GM21786 (cell line): ENCODE data around the gene B3GNT3.

Source experiments
- ATAC-seq: cut with Tn5 transposase; IDR thresholded peaks from one replicate; pipeline ENCODE4 v1.9.1; 2021; ENCODE audit not compliant: unreplicated experiment

The B3GNT3 gene, protein sequence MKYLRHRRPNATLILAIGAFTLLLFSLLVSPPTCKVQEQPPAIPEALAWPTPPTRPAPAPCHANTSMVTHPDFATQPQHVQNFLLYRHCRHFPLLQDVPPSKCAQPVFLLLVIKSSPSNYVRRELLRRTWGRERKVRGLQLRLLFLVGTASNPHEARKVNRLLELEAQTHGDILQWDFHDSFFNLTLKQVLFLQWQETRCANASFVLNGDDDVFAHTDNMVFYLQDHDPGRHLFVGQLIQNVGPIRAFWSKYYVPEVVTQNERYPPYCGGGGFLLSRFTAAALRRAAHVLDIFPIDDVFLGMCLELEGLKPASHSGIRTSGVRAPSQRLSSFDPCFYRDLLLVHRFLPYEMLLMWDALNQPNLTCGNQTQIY

DNA sequence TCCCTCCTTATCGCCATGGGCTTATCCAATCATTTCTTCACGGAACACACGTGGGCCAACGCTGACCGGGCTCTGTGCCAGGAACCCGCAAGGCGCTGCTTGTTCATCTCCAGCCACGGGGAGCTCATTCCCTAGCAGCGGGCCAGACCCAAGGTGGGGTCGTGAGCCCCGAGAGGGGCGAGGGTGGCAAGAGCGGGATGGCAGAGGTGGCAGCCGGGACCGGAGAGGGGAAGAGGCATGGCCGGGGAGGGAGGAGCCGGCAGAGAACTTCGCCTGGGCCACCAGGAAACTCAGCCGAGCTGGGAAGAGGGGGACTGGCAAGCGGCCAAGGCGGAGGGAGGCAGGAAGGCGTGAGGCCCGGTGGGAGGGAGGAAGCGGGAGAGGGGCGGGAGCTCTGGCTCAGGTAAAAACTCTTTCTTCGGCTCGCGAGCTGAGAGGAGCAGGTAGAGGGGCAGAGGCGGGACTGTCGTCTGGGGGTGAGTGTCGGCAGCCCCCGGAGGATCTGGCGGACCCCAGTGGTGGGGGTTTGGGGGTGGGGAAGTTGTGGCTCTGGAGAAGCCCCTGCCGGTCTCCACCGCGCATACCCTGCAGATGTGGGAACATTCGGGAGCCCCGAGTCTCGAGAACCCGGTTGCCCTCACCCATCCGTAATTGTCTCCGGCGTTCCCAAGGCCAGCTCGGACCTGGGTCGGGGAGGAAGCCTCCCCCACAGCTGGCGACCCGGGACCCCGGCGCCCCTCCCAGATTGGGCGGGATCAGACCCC lies at the start of gene B3GNT3:
TSS of gene B3GNT3 (plus strand) at position 408 of the 764 bp plus-strand sequence. CDS start 12,670 bp downstream, outside the sequence.
- ATAC-seq, result no peak

- ATAC-seq, result peak; percentile 67
Observed at GRCh38 chr19:17747205-17748098, 47.5 kb upstream of the B3GNT3 start.

DNA sequence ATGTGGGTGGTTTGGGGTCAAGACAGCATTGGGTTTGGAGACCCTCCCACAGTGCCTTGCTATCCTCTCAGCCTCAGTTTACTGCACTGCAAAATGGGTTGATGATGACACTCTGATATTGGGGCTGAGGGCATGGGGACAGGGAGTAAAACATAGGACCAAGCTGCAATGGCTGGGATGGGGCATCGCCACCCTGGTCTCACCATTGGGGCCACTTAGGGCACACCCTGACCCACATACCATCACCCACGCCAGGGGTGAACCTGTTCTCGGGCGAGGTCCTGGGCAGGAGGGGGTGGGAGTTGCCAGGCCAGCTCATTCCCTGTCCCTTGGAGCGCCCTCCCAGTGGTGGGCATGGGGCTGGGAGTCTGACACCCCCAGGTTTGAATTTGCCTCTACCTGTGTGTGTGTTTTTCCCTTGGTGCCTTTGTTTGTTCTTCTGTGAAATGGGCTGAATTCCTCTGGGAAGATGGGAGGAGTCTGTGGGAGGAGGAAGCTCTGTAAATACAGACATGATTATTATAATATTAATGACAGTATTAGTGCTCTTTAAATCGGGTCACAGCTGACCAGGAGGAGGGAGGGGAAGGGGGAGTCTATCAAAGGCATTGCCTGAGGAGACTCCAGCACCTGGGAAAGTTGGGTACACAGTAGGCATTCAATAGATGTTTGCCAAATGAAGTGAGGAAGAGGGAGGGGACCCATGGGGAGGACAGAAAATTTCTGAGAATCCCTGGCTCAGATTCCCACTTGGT lies 45.9 kb upstream of the B3GNT3 start:
- no peak for ATAC-seq

- no peak for ATAC-seq
Observed at GRCh38 chr19:17749912-17750317, 45.0 kb upstream of the B3GNT3 start.

- peak; percentile 26 for ATAC-seq
Observed at GRCh38 chr19:17751103-17751911, 43.6 kb upstream of the B3GNT3 start, which contains the start of gene FCHO1. Gene FCHO1 (plus strand): TSS chr19:17751477. CDS start chr19:17755165, 3,688 bp downstream.

- no peak for ATAC-seq
Observed at GRCh38 chr19:17751912-17752273, 43.0 kb upstream of the B3GNT3 start.

DNA sequence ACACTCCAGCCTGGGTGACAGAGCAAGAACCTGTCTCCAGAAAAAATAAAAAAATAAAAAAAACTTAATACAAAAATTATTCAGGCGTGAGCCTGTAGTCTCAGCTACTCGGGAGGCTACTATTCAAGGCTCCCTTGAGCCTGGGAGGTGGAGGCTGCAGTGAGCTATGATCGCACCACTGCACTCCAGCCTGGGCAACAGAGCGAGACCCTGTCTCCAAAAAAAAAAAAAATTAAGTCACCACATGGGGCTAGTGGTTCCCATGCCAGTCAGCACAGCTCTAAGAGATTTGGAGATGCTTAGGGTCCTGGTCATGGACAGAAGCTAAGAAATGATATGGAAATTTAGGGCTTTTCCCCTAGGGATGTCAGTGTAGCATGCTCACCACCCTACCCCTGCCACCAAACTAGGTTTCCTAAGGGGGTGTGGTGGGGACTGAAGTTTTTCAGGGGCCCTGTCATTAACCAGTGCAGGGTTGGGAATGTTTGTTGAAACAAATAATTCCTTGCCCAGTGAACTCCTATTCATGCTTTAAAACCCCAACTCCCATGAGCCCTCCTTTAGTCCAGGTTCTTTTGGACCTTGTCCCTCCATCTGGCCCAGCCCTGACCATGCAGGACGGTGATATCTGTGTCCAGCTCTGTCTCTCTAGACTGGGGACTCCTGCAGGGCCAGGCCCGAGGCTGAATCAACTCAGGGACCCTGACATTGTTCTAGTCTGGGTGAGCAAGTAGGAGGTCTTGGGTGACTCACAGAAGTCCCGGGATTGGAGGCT lies 41.9 kb upstream of the B3GNT3 start:
- no peak for ATAC-seq

- ATAC-seq, result no peak
Observed at GRCh38 chr19:17753976-17754375, 41.0 kb upstream of the B3GNT3 start.

DNA sequence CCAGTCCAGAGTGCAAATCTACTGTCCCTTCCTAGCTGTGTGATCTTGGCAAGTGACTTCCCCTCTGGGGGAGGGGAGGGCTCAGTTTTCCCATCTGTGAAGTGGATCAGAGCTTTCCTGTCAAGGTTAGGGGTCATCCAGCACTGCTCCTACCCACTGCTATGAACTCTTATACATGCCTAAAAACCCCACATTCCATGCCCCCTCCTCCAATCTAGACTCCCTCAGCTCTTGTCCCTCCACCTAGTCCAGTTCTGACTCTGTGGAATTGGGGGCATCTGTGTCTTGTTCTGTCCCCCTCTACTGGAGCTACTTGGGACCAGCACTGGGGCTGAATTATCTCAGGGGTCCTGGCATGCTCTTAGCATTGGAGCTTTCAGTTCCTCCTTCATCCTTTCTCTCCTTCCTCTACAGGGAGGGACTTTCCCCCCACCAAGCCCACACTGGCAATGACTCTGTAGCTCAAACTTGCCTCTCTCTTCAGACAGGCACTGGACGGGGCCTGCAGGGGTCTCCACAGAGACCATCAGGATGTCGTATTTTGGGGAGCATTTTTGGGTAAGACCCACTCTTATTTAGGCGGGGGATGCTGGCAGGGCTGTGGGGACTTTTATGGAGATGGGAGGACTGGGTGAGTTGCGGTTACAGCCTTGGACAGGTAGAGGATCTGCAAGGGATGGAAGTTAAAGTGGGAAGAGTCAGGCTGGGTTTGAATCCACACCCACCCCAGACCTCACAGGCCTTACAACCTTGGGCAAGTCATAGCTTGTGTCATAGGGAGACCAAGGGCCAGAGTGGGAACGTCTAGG lies 40.1 kb upstream of the B3GNT3 start:
- peak; percentile 48 for ATAC-seq

DNA sequence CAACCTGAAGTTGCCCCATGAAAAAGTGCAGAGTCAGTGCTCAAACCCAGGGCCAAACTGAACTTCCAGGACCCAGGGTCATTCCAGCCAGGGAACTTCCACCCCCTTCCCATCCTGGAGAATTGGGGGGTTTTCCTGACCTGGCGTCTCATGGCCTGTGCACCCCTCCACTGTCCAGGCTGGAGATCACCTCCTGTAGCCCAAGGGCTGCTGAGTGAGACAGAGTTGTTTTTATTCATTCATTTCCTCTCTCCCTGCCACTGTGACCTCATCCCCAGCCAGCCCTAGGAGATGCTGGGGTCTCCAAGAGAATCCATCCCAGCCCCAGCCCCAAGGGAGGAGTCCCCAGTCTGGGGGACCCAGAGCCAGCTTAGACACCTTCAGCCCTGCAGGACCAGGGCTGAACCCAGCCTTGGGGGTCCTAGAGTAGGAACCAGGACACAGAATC lies 39.5 kb upstream of the B3GNT3 start:
- no peak for ATAC-seq

DNA sequence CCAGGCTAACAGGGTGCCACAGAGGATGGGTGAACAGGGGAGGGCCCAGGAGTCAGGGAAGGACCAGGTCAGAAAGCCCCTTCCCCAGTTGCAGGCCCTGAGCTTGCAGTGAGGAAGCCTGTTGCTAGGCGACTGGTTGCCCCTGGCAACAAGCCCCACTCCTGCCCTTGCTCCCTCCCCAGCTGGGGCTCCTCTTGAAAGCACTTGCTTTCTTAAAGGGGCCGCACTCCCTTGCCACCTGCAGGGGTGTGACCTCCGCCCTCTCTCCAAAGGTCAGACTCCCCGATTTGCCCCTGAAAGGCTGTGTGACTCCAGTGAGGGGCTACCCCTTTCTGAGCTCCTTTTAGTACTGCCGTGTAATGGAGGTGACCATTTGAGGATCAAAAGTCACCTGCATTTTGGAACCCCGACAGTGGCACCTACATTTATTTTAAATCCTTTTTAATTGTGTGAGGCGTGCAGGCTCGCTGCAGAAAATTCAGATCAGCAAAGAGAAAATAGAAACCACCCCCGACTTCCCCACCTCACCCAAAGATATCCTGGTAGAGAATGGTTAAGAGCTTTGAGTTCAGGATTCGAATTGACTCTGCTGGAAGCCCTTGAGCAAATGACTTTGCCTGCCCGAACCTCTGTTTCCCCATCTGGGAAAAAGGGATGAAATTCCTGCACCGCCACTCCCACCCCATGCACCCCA lies 38.8 kb upstream of the B3GNT3 start:
- ATAC-seq, result no peak

DNA sequence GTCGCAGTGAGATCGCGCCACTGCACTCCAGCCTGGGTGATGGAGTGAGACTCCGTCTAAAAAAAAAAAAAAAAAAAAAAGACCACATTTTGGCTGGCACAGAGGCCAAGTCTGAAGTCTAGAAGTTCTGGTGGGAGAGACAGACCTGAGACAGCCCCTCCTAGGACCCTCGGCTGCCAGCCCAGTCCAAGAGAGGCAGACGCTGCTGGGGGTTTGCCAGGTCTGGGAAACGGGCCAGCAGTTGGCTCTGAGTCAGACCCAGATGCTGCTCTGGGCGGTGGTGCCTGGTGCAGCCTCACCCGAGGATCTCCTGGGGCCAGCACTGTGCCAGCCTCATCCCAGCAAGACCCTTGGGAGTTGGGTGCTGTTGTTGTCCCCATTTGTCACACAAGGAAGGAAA lies 37.8 kb upstream of the B3GNT3 start:
- ATAC-seq, result no peak

- ATAC-seq, result no peak
Observed at GRCh38 chr19:17758515-17758914, 36.4 kb upstream of the B3GNT3 start.

DNA sequence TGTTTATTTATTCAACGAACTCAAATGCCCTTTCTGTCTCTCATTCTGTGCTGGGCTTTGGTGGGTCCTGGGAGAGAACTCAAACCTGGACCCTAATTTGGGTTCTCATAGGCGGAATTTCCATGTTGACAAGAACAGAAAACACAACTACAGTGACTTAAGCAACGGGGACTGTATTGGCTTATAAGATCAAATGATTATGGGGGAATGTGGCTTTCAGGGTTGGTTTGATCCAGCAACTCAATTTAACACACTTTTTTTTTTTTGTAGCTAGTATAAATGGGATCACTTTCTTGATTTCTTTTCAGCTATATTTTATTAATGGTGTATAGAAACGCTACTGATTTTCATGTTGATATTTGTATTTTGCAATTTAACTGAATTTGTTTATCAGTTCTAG lies 33.8 kb upstream of the B3GNT3 start:
- no peak for ATAC-seq

- ATAC-seq, result no peak
Observed at GRCh38 chr19:17762505-17763229, 32.3 kb upstream of the B3GNT3 start.

- no peak for ATAC-seq
Observed at GRCh38 chr19:17764348-17764747, 30.6 kb upstream of the B3GNT3 start.
